ENCODE results near the gene GARNL3. TPM values are rescaled to one million over a fixed set of nuclear protein-coding genes. Genes with fewer than 3 reads are reported as not detected.

Gene GARNL3
- total and polyA plus RNA-seq, 2 donors from 2014 or later = 2.6 to 10.2 TPM

DNA sequence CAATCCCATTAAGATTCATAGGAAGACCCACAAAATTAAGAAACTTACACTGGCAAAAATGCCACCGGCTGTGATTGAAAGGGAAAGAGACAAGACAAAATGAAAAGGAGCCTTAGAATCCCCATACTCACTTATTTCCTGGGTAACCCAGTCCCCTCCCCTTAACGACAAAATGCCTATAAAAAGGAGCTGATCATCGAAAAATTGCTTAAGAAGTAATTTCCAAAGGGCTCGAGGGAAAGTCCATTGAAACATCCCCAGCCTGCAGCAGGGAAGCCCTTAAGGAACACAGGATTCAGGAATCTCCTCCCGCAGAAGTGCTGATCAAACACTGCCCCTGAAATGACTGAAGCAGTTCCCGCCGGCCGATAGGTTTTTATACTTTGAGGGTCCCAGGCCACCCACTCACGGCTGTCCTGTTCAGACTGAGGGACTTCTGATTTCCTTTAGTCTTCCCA, 158.9 kb downstream of the GARNL3 start:
- H3K36me3 ChIP-seq (ENCODE audit: control insufficient read depth in 2 of 3, insufficient read depth in 3 of 3, low read length in 3 of 3) = peaks cover 0 to 1% (median 0%) of the 10 kb centered on the region in 3 donors
- peaks cover 0 to 17% (median 15%) of the 10 kb centered on the region in 3 donors for H3K4me1 ChIP-seq (ENCODE audit: control insufficient read depth in 2 of 3, insufficient read depth in 2 of 3, low read depth in 1 of 3, low read length in 3 of 3)
- TF ChIP-seq, protein P1, sequence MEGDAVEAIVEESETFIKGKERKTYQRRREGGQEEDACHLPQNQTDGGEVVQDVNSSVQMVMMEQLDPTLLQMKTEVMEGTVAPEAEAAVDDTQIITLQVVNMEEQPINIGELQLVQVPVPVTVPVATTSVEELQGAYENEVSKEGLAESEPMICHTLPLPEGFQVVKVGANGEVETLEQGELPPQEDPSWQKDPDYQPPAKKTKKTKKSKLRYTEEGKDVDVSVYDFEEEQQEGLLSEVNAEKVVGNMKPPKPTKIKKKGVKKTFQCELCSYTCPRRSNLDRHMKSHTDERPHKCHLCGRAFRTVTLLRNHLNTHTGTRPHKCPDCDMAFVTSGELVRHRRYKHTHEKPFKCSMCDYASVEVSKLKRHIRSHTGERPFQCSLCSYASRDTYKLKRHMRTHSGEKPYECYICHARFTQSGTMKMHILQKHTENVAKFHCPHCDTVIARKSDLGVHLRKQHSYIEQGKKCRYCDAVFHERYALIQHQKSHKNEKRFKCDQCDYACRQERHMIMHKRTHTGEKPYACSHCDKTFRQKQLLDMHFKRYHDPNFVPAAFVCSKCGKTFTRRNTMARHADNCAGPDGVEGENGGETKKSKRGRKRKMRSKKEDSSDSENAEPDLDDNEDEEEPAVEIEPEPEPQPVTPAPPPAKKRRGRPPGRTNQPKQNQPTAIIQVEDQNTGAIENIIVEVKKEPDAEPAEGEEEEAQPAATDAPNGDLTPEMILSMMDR (IDR thresholded peaks at IDR 0.05; ENCODE audit: borderline replicate concordance, extremely low read depth, insufficient read depth) = no peak
- H3K27ac ChIP-seq (ENCODE audit: low read depth in 2 of 2, low read length in 2 of 2) = peak overlapping the region; percentile 84 to 88
- DNase-seq (no peak), FAIRE-seq (no peak)
- peak overlapping the region; percentile 81 to 93 (median 86) for H3K9ac ChIP-seq (ENCODE audit: low read length in 3 of 3)
- peak overlapping the region; percentile 86 to 97 (median 91) for H3K4me3 ChIP-seq (ENCODE audit: low read length in 3 of 3)
- intact Hi-C loops (cut with DNase I) = no loop called here
- no peaks in the 10 kb centered on the region for H3K27me3 ChIP-seq (ENCODE audit: control insufficient read depth, insufficient read depth, low read length)
- H3K9me3 ChIP-seq (ENCODE audit: control insufficient read depth in 2 of 3, insufficient read depth in 1 of 3, low read length in 3 of 3) = no peaks in the 10 kb centered on the region

DNA sequence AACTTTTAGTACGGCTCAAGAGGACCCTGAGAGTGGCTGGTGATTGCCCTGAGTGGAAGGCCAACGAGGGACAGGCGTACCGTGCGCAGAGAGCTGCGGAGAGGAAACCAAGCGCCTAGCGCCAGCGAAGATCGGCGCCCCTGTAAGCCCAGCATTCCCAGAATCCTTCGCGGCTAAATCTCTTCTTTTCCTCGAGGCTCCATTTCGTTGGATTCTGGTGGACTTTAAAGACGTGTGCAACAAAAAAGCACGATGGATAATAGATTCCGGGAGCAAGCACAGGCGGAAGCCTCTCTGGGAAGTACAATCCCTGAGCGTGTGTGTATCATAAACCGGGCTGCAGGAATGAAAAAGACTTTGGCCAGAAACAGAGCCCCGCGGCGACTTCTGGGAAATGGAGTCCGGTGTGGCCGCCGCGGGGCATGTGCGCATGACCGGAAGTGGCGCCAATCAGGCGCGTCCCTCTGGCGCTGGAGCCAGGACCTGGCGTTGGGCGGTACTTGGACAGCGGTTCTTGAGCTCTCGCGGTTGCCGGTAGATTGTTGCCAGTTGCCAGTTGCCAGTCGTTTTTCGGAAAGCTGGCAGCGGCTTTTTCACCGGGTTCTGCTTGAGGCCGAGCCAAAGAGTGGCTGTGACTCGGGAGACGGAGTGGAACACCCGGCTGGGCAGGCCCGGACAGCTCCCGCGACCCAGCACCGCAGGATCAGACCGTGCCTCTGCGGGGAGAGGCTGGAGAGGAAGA, 159.5 kb downstream of the GARNL3 start, which contains the start of gene ZNF79:
Gene ZNF79, plus strand, starts transcription at position 449 of the 742 bp plus-strand sequence. CDS start 406 bp downstream, outside the sequence.
- FAIRE-seq = no peak
- intact Hi-C loops (cut with DNase I) = no loop called here

DNA sequence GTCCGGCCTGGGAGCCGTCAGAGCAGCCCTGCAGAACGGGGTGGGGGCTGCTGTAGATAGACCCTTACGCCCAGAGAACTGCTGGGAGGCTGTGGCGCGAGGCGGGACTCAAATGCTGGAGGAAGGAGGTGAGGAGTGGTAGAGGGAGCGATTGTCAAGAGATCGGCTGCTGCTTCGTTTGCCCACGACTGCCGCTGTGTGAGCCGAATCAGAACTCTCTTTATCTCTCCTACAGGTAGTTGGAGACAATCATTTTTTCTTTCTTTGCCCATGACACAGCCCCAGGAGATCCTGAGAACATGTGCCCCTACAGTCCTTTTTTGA, 160.1 kb downstream of the GARNL3 start:
- FAIRE-seq = no peak
- H3K4me1 ChIP-seq (ENCODE audit: control insufficient read depth in 2 of 3, insufficient read depth in 2 of 3, low read depth in 1 of 3, low read length in 3 of 3) = peaks cover 0 to 15% (median 15%) of the 10 kb centered on the region in 3 donors
- peak overlapping the region; percentile 86 to 97 (median 91) for H3K4me3 ChIP-seq (ENCODE audit: low read length in 3 of 3)
- TF ChIP-seq, protein P1 (IDR thresholded peaks at IDR 0.05; ENCODE audit: borderline replicate concordance, extremely low read depth, insufficient read depth) = no peak
- H3K27me3 ChIP-seq (ENCODE audit: control insufficient read depth, insufficient read depth, low read length) = no peaks in the 10 kb centered on the region
- no peaks in the 10 kb centered on the region for H3K9me3 ChIP-seq (ENCODE audit: control insufficient read depth in 2 of 3, insufficient read depth in 1 of 3, low read length in 3 of 3)
- DNase-seq = no peak
- H3K36me3 ChIP-seq (ENCODE audit: control insufficient read depth in 2 of 3, insufficient read depth in 3 of 3, low read length in 3 of 3) = peaks cover 0 to 2% (median 0%) of the 10 kb centered on the region in 3 donors
- intact Hi-C loops (cut with DNase I) = no loop called here
- peak overlapping the region; percentile 74 to 93 (median 86) for H3K9ac ChIP-seq (ENCODE audit: low read length in 3 of 3)
- H3K27ac ChIP-seq (ENCODE audit: low read depth in 2 of 2, low read length in 2 of 2) = peak overlapping the region; percentile 84 to 88

More for the DNA sequence above, 159.5 kb downstream of the GARNL3 start, which contains the start of gene ZNF79:
- TF ChIP-seq, protein P1 (IDR thresholded peaks at IDR 0.05; ENCODE audit: borderline replicate concordance, extremely low read depth, insufficient read depth) = no peak
- peak; percentile 94 to 97 (median 97) for DNase-seq
- Histone ChIP-seq H3K27me3 (ENCODE audit: control insufficient read depth, insufficient read depth, low read length) (no peaks in the 10 kb centered on the region), H3K4me3 (ENCODE audit: low read length in 3 of 3) (peak within 1 kb of the TSS; percentile 86 to 97 (median 91)), H3K36me3 (ENCODE audit: control insufficient read depth in 2 of 3, insufficient read depth in 3 of 3, low read length in 3 of 3) (peaks cover 0 to 2% (median 0%) of the 10 kb centered on the region in 3 donors), H3K9me3 (ENCODE audit: control insufficient read depth in 2 of 3, insufficient read depth in 1 of 3, low read length in 3 of 3) (no peaks in the 10 kb centered on the region), H3K9ac (ENCODE audit: low read length in 3 of 3) (peak within 1 kb of the TSS; percentile 81 to 93 (median 86)), H3K27ac (ENCODE audit: low read depth in 2 of 2, low read length in 2 of 2) (peak within 1 kb of the TSS; percentile 84 to 88), H3K4me1 (ENCODE audit: control insufficient read depth in 2 of 3, insufficient read depth in 2 of 3, low read depth in 1 of 3, low read length in 3 of 3) (peaks cover 0 to 15% (median 15%) of the 10 kb centered on the region in 3 donors)
